ENCODE results near the gene PPFIBP1. TPM values are rescaled to one million over a fixed set of nuclear protein-coding genes. Genes with fewer than 3 reads are reported as not detected.

Gene PPFIBP1
- total RNA-seq, 2 donors from 2014 or later = 26.2 to 37.2 TPM

DNA sequence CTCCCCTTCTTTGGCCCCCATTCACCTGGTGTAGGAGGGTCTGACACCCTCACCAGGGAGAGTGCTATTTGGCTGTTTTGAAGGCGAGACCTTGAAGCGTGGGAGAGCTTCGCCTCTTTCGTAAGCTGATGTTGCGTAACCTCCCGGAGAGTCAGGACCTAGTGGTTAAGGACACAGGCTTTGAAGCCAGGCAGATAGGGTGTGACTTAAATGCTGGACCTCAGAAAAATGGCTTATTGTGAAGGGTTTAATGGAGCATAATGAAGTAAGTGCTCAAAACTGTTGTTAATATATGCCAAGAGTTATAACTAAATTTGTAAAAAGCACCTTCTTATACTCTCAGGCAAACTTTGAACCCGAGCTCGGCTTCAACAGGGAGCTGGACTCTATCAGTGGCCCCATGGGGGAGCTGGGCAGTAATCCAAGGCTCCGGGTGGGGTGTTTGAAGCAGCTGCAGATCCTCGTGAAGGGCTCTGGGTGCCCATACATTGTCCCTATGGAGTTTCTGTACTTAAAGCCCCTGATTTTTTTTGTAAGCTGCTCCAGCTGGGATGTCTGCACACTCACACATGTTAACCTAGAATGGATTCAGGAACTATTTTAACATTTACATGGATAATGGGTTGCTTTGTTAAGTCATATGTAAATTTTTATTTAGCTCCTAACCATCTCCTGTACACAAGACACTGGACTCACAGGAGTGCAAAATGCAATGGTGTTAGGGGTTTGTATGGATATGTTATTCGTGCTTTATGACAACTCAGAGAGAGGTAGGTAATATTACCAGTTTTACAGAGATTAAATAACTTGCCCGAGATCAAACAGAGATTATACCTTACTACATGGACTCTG lies 26.0 kb downstream of the PPFIBP1 start:
- Mint-ChIP-seq H3K36me3 (no peaks in the 10 kb centered on the region), H3K9me3 (no peaks in the 10 kb centered on the region), H3K27ac (no peak overlapping the region)
- no peak for DNase-seq (ENCODE audit: low spot score in 2 of 2)
- no peak for ATAC-seq

- ATAC-seq = no peak
- no peak for DNase-seq (ENCODE audit: low spot score in 2 of 2)
- H3K9me3 Mint-ChIP-seq = no peaks in the 10 kb centered on the region
- no peaks in the 10 kb centered on the region for H3K36me3 Mint-ChIP-seq
- no peak overlapping the region for H3K27ac Mint-ChIP-seq
These were observed 26.6 kb downstream of the PPFIBP1 start for GRCh38 chr12:27550653-27550975.

GRCh38 chr12:27551172-27551840 lies 27.3 kb downstream of the PPFIBP1 start:
- H3K9me3 Mint-ChIP-seq = no peaks in the 10 kb centered on the region
- no peak for DNase-seq (ENCODE audit: low spot score in 2 of 2)
- no peak overlapping the region for H3K27ac Mint-ChIP-seq
- no peak for ATAC-seq
- H3K36me3 Mint-ChIP-seq = no peaks in the 10 kb centered on the region

GRCh38 chr12:27552235-27552634 lies 28.2 kb downstream of the PPFIBP1 start:
- DNase-seq (ENCODE audit: low spot score in 2 of 2) (no peak), ATAC-seq (no peak)
- Mint-ChIP-seq H3K9me3 (no peaks in the 10 kb centered on the region), H3K36me3 (no peaks in the 10 kb centered on the region), H3K27ac (no peak overlapping the region)

DNA sequence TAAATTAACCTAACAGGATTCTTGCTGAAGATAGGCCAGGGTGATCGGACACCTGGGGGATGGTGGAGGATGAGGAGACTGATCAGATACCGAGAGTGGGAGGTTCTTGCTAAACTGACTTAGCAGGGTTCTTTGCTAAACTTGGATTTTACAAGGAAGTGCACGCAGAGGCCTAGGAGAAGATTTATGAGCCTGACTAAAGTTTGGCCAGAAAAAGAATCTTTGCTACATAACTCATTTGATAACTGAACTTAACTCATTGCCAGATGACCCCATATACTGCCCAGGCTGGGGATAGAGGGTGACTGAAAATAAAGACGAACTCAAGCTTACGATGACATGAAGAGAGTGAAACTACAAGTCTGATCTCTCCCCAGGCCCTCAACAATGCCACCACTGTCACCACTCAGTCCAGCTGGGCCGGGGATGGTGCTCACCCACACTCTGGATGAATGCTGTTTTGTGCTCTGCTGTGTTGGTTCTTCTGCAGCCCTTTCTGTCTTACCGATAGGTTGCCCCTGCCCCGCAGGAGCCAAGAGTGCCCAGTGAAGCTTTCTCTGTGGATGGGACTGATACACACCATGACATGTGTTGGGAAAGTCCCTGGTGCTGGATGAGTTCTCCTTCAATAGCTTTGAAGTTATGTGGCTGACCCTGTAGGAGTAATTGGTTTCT lies 29.0 kb downstream of the PPFIBP1 start:
- DNase-seq (ENCODE audit: low spot score in 2 of 2) (no peak), ATAC-seq (peak in 1 of 2 donors; percentile 59)
- H3K27ac Mint-ChIP-seq = no peak overlapping the region
- H3K36me3 Mint-ChIP-seq = no peaks in the 10 kb centered on the region
- H3K9me3 Mint-ChIP-seq = no peaks in the 10 kb centered on the region

DNA sequence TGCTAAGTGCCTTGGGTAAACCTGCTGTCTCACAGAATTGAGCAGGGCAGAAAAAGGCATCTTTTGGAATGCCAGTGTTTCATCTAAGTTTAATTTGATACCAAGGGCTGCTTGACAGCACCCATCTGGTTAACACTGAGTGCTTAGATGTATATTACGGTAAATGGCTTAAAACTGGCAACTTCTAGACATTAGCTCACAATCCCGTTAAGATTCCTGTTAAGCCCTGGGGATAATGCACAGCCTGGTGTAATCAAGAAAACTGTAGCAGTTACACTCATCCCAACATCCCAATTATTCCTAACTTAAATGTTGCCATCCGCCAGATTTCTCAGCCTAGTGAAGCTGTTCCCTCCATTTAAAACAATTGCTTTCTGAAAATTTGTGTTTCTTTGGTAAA lies 29.9 kb downstream of the PPFIBP1 start:
- DNase-seq (ENCODE audit: low spot score in 2 of 2) = no peak
- no peak overlapping the region for H3K27ac Mint-ChIP-seq
- no peaks in the 10 kb centered on the region for H3K36me3 Mint-ChIP-seq
- ATAC-seq = no peak
- H3K9me3 Mint-ChIP-seq = no peaks in the 10 kb centered on the region

DNA sequence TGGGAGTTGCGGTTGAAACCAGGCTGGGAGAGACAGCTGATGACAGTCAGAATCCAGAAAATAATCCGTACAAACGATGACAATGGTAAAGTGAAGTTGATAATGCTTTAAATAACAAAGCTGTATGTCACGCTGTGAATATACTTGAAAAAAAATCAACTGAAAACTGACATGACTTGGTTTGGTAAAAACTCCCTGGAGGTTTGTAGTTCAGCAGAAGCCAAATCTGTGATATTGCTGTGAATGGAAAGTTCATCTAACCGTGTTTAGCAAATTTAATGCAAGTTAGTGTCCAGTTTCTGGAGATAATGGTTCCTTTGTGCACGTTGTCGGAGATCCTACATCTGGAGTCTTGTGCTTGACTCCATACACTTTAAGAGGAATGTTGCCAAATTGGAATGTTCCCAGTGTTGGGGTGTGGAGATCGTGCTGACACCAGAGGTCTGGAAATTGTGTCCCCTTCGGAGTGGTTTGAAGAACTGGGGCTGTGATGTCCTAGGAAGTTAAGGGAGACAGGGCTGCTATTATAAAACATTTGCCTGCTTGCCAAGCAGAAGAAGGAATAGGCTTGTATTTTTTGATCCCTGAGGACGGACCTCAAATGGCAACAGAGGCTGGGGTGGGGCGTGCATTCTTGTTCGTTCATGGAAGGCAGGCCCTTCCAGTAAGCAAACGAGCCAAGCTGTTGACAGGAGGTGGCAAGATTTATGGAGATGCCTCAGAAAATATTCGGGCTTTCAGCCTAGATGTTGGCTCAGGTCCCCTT lies 30.6 kb downstream of the PPFIBP1 start:
- DNase-seq (ENCODE audit: low spot score in 2 of 2) (no peak), ATAC-seq (no peak)
- no peaks in the 10 kb centered on the region for H3K9me3 Mint-ChIP-seq
- no peaks in the 10 kb centered on the region for H3K36me3 Mint-ChIP-seq
- no peak overlapping the region for H3K27ac Mint-ChIP-seq

DNA sequence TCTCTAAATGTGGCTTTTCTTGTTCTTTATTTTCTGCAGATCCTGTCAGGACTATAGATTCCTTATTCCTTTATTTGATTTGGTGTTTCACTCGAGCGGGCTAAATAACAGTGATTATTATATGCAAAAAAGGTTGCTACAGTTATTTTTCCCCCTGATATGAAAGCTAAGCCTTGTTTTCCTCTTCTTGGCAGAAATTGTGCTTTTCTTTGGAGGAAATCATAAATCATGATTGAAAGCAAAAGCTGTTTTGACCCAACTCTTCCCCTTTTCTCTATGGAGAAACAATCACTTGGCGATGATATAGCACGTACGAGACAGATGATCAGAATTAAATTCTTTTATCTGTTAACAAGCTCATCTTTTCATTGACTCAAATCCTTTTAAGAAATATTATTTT lies 31.4 kb downstream of the PPFIBP1 start:
- no peak for DNase-seq (ENCODE audit: low spot score in 2 of 2)
- no peak overlapping the region for H3K27ac Mint-ChIP-seq

GRCh38 chr12:27555925-27556778 lies 32.1 kb downstream of the PPFIBP1 start:
- peak in 1 of 2 donors; percentile 90 for ATAC-seq
- no peak overlapping the region for H3K27ac Mint-ChIP-seq
- no peaks in the 10 kb centered on the region for H3K9me3 Mint-ChIP-seq
- no peak for DNase-seq (ENCODE audit: low spot score in 2 of 2)
- H3K36me3 Mint-ChIP-seq = no peaks in the 10 kb centered on the region

More for the DNA sequence above, 31.4 kb downstream of the PPFIBP1 start:
- Mint-ChIP-seq H3K9me3 (no peaks in the 10 kb centered on the region), H3K36me3 (no peaks in the 10 kb centered on the region)
- ATAC-seq = no peak

DNA sequence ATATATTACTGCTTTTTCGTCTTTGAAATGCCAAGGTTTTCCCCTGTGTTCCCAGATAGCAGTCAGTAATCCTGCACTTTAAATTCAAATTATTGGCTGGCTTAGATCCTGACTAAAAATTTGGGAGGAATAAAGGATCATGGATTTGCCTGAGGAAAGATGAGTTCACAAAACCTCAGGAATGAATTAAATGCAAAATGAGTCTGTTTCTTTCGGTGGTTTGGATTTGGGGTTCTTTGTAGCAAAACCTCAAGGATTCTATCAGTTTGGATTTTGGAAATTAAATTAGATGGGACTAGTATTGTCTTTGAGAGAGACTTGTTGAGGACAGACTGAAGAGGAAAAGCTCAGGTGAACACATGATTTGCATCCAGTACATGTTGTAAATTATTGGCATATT lies 36.1 kb downstream of the PPFIBP1 start:
- ATAC-seq = no peak
- H3K36me3 Mint-ChIP-seq = no peaks in the 10 kb centered on the region
- no peak for DNase-seq (ENCODE audit: low spot score in 2 of 2)
- no peaks in the 10 kb centered on the region for H3K9me3 Mint-ChIP-seq
- no peak overlapping the region for H3K27ac Mint-ChIP-seq

DNA sequence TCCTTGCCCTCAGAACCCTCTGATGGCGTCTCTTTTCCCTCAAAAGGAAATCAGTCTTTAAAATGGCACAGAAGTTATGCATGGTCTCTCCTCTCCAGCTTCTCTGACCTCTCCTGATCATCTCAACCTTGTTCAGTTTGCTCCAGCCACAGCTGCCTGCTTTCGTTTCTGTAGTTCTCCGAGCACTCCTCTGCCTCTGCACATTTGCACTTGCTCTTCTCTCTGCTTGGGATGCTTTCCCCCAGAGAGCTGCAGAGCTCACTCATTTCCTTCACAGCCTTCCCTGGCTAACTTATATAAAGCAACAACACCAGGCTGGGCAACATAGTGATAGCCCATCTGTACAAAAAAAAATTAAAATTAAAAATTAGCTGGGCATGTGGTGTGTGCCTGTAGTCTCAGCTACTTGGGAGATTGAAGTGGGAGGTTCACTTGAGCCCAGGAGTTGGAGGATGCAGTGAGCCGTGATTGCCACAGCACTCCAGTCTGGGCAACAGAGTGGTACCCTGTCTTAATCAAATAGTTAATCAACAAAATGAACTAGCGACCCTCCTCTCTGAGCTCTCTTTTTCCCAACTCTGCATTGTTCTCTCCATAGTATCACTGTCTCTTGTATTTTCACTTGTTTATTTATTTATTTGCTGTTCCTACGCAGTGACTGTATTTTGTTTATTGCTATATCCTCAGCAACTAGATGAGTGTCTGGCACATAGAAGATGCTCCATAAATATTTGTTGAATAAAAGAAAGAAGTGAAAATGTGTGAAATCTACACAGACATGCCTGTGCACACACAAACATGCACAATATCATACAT lies 37.7 kb downstream of the PPFIBP1 start:
- Mint-ChIP-seq H3K36me3 (no peaks in the 10 kb centered on the region), H3K27ac (no peak overlapping the region), H3K9me3 (no peaks in the 10 kb centered on the region)
- DNase-seq (ENCODE audit: low spot score in 2 of 2) (no peak), ATAC-seq (no peak)

- DNase-seq (ENCODE audit: low spot score in 2 of 2) (no peak), ATAC-seq (no peak)
- Mint-ChIP-seq H3K36me3 (no peaks in the 10 kb centered on the region), H3K27ac (peak overlapping the region in 1 of 2 donors; percentile 27), H3K9me3 (no peaks in the 10 kb centered on the region)
These were observed 40.7 kb downstream of the PPFIBP1 start for GRCh38 chr12:27564612-27565213.

DNA sequence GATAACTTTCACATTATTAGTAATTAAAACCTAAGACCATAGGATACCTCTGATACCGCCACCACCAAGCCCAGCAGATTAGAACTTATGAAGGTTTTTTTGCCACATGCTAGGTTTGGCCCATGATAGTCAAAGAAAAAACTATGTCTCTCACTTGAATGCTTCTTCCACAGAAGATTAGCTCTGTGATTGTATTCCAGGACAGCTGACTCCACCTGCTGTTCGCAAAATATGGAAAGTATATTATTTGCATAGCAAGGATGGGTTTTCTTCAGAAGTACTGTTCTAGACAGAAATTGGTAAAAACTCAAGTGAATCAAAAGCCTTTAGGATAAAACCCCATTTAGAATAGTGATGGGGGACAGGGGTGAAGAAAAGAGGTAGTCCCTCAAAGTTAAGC lies 42.2 kb downstream of the PPFIBP1 start:
- ATAC-seq = no peak
- H3K27ac Mint-ChIP-seq = no peak overlapping the region
- no peak for DNase-seq (ENCODE audit: low spot score in 2 of 2)
- H3K9me3 Mint-ChIP-seq = no peaks in the 10 kb centered on the region
- H3K36me3 Mint-ChIP-seq = no peaks in the 10 kb centered on the region

DNA sequence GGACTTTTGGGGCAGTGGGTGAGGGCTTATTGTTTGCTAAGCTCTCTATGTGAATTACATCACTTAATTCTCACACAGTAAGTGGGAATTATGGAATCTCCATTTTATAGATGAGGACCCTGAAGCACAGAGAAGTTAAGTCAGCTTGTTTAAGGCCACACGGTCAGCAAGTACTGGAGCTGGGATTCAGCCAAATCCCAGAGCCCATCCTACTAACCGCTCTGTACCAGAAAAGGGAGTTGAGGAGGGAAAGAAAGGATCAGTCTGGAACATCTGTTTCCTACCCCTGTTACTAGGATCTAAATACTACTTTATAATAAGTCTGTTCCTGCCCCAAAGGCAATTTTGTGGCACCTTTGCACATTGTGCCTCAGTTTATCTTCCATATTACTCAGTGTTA lies 42.6 kb downstream of the PPFIBP1 start:
- no peaks in the 10 kb centered on the region for H3K36me3 Mint-ChIP-seq
- DNase-seq (ENCODE audit: low spot score in 2 of 2) = no peak
- H3K9me3 Mint-ChIP-seq = no peaks in the 10 kb centered on the region
- H3K27ac Mint-ChIP-seq = no peak overlapping the region
- no peak for ATAC-seq

DNA sequence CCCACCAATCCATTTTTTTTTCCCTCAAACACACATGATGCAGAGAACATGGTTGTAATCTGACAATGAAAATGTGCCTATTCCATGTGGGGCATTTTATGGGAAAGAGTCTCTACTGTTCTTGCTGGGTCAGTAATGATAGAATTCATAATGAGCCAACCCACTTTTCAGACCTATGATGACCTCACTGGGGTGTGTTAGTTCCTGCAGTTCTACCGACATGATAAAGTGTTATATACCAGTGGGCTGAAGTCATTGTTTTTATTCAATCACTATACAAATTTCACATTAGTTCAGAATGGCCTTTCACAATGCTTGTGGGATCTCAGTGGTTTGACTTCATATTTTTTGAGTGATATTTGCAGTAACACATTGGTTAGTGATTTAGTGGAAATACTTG lies 47.5 kb downstream of the PPFIBP1 start:
- Mint-ChIP-seq H3K36me3 (no peaks in the 10 kb centered on the region), H3K9me3 (peaks cover 0 to 6% of the 10 kb centered on the region in 2 donors), H3K27ac (no peak overlapping the region)
- peak; percentile 29 to 85 for ATAC-seq
- DNase-seq (ENCODE audit: low spot score in 2 of 2) = no peak
